Iris pigment epithelial cell (primary cell): ENCODE results near the gene MYO10.
"Not testable (repeated sequence)": the region's sequence is repeated elsewhere in the genome, so short reads cannot be mapped to it uniquely, and the experiment has no call there.

Experiments
- DNase-seq: peaks from one replicate; pipeline ENCODE4 v3.0.0-alpha.2; 2011; ENCODE audit warnings: low read depth

Gene MYO10

GRCh38 chr5:16862777-16863176 lies 73.3 kb downstream of the MYO10 start:
- no peak for DNase-seq

GRCh38 chr5:16859346-16859745 lies 76.7 kb downstream of the MYO10 start:
- no peak for DNase-seq

- DNase-seq, result no peak
Observed at GRCh38 chr5:16858151-16858550, 77.9 kb downstream of the MYO10 start.

- no peak for DNase-seq
Observed at GRCh38 chr5:16857635-16858034, 78.5 kb downstream of the MYO10 start.

GRCh38 chr5:16856531-16856930 lies 79.6 kb downstream of the MYO10 start:
- DNase-seq, result peak; percentile 35

- DNase-seq, result no peak
Observed at GRCh38 chr5:16855898-16856297, 80.2 kb downstream of the MYO10 start.

GRCh38 chr5:16855485-16855884 lies 80.6 kb downstream of the MYO10 start:
- DNase-seq, result no peak

- no peak for DNase-seq
Observed at GRCh38 chr5:16854351-16854750, 81.7 kb downstream of the MYO10 start.

- no peak for DNase-seq
Observed at GRCh38 chr5:16853518-16853917, 82.6 kb downstream of the MYO10 start.

- DNase-seq, result no peak
Observed at GRCh38 chr5:16852251-16853005, 83.7 kb downstream of the MYO10 start.

GRCh38 chr5:16849775-16850174 lies 86.3 kb downstream of the MYO10 start:
- DNase-seq, result no peak

- no peak for DNase-seq
Observed at GRCh38 chr5:16849181-16849580, 86.9 kb downstream of the MYO10 start.

GRCh38 chr5:16844952-16845351 lies 91.1 kb downstream of the MYO10 start:
- no peak for DNase-seq

- no peak for DNase-seq
Observed at GRCh38 chr5:16842896-16843295, 93.2 kb downstream of the MYO10 start.

GRCh38 chr5:16841416-16841815 lies 94.7 kb downstream of the MYO10 start:
- no peak for DNase-seq

GRCh38 chr5:16837305-16837704 lies 98.8 kb downstream of the MYO10 start:
- DNase-seq, result no peak

- no peak for DNase-seq
Observed at GRCh38 chr5:16834029-16834428, 102.1 kb downstream of the MYO10 start.

GRCh38 chr5:16831326-16831725 lies 104.8 kb downstream of the MYO10 start:
- DNase-seq, result not testable (repeated sequence)

GRCh38 chr5:16827755-16828154 lies 108.3 kb downstream of the MYO10 start:
- DNase-seq, result no peak

GRCh38 chr5:16826379-16827125 lies 109.5 kb downstream of the MYO10 start:
- no peak for DNase-seq

GRCh38 chr5:16819522-16820167 lies 116.4 kb downstream of the MYO10 start:
- DNase-seq, result peak; percentile 68

GRCh38 chr5:16815432-16815831 lies 120.7 kb downstream of the MYO10 start:
- DNase-seq, result peak; percentile 40

GRCh38 chr5:16812911-16813310 lies 123.2 kb downstream of the MYO10 start:
- DNase-seq, result peak; percentile 53
